Stimulated activated CD8-positive, alpha-beta memory T cell treated with anti-CD3 and anti-CD28 coated beads, Interleukin-12 subunit alpha, Interleukin-12 subunit beta, amount 100 ng/mL, for 4 hours (primary cell): ENCODE measurements around the gene SNCA.

Experiments
- DNase-seq: peaks from one replicate; pipeline ENCODE4 v3.0.0-alpha.2; 2020; ENCODE audit warnings: low read depth

The SNCA gene

DNA sequence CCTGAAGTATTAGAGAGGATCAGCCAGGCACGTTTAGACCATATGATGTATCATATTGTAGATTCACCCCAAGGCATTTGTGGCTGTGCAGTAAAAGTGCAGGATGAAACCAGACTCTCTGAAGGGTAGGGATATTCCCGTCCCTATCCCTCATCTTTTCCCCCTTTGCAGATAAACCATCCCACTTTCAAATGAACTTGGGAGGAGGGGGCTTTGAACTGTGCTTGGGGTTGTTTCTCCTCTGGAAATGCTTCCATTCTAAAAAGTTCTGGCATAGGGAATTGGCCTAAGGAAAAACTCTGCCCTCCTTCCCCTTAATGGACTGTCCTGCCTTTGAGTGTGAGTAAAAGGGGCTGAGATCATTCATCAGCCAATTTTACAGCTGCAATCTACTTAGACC, 23.8 kb downstream of the SNCA start:
- no peak for DNase-seq

GRCh38 chr4:89807441-89808140, 29.4 kb downstream of the SNCA start:
- DNase-seq: no peak

DNA sequence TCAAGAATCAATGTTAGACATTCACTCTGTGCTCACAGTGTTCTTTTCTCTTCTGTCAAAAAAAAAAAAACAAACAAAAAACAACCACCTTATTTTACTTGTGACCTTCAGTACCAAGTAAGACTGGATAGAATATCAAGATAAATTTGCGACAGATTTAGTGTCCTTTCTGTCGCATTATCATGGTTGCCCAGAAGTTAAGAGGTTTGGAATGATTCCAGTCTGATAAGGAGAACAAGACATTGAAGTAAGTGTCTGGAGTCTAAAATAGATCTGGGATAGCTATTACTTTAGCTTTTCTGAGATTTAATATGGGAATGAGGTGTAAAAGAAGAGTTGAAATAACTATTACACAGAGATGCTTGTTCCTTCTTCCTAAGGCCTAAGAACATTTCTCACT, 31.7 kb downstream of the SNCA start:
- no peak for DNase-seq

DNA sequence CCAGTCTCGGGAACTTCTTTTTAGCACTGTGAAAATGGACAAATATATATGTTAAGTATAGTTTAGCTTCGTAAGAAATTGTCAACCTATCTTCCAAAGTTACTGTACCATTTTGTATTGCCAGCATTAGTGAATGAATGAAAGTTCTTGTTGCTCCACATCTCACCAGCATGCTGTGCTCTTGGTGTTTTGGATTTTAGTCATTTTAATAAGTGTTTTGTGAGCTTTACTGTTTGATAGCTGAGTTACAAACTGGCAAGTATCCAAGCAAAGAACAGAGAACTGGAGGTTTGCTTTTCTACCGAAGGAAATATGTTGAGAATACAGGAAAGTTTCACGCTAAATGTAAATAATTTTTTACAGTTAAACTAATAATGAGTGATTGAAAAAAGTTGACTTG, 33.0 kb downstream of the SNCA start:
- DNase-seq: no peak

GRCh38 chr4:89803036-89803435, 33.9 kb downstream of the SNCA start:
- DNase-seq: no peak

GRCh38 chr4:89800527-89801103, 36.3 kb downstream of the SNCA start:
- DNase-seq: no peak

GRCh38 chr4:89800012-89800516, 36.9 kb downstream of the SNCA start:
- no peak for DNase-seq

DNA sequence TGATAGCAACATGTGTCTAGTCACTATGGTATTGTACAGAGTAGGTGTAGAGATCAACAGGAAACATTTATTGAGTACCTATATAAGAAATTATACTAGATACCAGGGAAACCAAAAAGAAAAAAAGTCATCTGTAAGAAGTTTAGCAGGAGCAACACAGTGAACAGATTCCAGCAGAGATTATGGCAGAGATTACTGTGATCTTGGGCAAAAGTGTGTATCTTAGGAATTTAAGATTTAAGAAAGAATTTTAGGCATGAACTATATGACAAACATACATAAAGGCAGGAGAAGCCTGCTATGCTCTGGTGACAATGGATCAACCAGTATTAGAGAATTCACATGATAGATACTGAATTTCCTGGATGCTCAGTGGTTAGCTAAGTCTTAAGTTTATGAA, 37.9 kb downstream of the SNCA start:
- no peak for DNase-seq

DNA sequence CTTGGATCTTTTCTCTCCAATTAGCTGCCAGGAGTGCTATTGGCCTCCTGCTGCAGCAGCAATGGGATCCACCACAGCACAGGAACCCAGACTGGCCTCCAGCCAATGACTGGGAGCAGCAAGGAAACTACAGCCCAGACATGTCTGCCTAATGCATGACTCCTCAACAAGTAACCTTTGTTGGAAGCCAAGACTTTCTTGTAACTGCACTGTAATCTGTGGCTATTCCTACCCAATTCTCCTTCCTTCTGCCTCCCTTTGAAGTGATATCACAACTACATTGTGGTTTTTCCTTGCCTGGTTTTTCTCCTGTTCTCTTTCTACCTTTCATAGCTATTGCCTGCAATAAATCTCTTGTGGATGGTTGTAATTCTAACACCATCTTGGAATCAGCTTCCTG, 39.8 kb downstream of the SNCA start:
- no peak for DNase-seq

DNA sequence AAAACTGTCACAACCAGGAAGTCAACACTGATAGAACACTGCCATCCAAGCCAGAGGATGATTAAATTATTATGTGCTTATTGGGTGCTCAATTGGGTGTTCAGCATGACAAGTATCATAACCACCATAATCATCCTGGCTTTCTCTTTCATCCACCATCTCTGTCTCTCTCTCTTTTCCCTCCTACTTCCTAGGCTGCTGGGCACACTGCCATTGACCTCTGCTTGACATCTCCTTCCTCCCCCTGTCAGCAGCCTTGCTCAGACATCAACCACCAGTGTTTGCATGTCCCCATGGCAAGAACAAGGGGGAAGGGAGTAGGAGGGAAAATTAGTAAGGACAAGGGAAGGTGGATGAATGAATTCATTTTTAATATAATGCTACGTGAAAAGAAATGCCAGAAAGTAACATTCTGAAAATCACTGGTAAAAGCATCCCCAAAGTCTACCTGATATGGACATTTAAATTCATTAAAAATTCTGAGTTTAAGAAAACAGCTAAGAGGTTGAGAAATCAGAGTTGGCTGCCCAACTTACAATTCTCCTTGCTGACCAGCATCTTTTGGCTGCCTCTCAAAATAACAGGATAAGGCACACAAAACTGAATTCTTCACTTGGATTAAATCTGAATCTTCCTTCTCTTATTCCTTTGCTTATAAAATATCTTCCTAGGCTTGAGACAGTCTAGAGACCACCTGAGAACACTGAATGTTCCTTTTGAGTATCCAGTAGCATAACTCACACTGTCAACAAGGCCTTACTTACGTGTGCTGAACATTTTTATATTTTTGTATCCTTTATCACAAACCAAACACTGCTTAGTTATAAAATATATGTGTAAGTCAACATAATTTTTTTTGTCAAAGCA, 48.5 kb downstream of the SNCA start:
- DNase-seq: no peak

GRCh38 chr4:89784686-89785231, 52.2 kb downstream of the SNCA start:
- DNase-seq: no peak

- DNase-seq: no peak
Observed at GRCh38 chr4:89781321-89781720, 55.6 kb downstream of the SNCA start.

GRCh38 chr4:89773805-89774204, 63.2 kb downstream of the SNCA start:
- DNase-seq: no peak

- DNase-seq: no peak
Observed at GRCh38 chr4:89769856-89770255, 67.1 kb downstream of the SNCA start.

GRCh38 chr4:89767924-89768323, 69.0 kb downstream of the SNCA start:
- no peak for DNase-seq

GRCh38 chr4:89765966-89766365, 71.0 kb downstream of the SNCA start:
- no peak for DNase-seq

DNA sequence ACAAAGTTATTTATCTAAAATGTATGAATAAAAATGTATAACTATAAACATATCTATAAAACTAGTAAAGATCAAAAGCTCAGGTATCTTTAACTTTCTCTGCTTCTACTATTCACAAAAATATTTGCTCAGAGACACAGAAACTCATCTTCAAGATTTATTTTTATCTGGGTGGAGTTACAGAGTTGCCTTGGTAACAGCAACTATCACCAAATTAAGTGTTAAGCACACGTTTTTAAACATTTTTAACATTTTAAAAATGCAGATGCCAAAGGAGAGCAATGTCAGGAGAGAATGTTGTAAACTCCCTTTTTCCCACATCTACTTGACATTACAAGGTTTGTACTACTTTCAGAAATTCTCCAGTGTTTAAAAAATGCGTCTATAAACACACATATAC, 71.4 kb downstream of the SNCA start:
- DNase-seq: no peak

DNA sequence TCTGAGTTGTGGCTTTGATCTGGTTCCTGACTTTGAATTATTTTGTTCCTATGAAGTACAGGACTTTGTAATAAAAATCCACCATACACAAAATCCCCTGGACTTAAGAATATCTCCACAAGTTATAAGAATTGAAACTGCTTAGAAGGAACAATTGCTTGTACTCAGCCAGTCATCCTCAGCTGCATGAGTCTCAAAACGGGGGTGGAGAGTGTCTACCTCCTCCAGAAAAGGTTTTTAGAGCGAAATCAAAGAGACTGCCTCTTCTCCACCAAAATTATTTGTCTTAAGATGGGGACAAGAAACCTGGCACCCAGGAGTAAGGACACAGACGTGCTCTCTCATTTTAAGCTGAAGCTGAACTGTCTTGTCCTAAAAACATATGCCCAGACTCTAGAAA, 74.7 kb downstream of the SNCA start:
- no peak for DNase-seq

GRCh38 chr4:89759426-89759825, 77.5 kb downstream of the SNCA start:
- DNase-seq: no peak

- DNase-seq: no peak
Observed at GRCh38 chr4:89757154-89757719, 79.7 kb downstream of the SNCA start.

DNA sequence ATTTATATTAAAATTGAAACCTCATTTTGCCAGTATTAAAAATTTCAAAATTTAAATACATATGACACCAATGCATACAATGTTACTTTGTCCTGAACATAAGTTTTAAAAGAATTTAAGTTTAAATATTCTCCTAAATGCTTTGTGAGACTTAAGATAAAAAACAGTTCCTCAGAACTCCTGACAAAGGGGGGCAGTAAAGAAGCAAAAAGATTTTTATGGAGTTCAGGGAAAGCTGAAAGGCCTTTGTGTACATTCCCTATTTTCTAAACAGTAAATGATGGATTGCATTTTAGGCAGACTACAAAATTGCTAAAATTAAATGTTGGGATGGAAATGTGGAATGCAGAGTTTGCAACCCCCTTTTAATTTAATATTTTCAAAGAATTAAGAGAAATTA, 81.7 kb downstream of the SNCA start:
- DNase-seq: no peak

DNA sequence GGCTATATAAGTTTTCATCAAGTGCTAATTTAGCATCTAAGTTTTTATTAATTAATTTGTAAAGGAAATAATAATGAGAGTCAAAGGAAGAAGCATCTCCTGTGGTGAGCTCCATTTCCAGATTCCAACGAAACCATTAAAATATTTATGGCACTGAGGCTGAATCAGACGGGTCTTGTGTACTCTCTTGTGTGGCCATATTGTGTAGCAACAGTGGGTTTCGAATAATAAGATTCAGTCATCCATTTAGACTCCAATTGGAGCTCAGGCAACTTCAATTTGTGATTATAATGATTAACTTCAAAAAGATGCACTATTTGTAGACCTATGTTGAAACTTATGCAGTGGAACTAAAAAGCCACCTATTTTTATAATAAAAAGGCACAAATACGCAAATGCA, 82.4 kb downstream of the SNCA start:
- DNase-seq: no peak
